NT2/D1 (cell line): Measurements from ENCODE around the gene TSPAN9.

Experiments used
- SUZ12 ChIP-seq: IDR thresholded peaks from 2 replicates; pipeline ENCODE4 v1.6.1; 2011; ENCODE audit not compliant: insufficient read length, insufficient read depth; ENCODE audit errors: extremely low read depth
- YY1 ChIP-seq: IDR thresholded peaks from 2 replicates; pipeline ENCODE4 v1.6.1; 2011; ENCODE audit not compliant: insufficient read length, insufficient read depth
- ZNF274 ChIP-seq: IDR thresholded peaks from 2 replicates; pipeline ENCODE4 v1.6.1; 2011; ENCODE audit warnings: mild to moderate bottlenecking, low read depth, low read length

GRCh38 chr12:3099146-3099545, 22.0 kb downstream of the TSPAN9 start:
- no peak for TF ChIP-seq ZNF274
- no peak for TF ChIP-seq SUZ12
- TF ChIP-seq YY1 = no peak
